ENCODE results near the gene RHBDF2.
A peak's percentile ranks its signal among the peaks of the same experiment; 100 is the strongest.

Gene RHBDF2

GRCh38 chr17:76421044-76421407 lies 80.2 kb downstream of the RHBDF2 start:
- H3K4me2 ChIP-seq (ENCODE audit: low read depth, low read length): peak overlapping the region; percentile 93; the same call in 1 of the 2 replicates
- H4K20me1 ChIP-seq (ENCODE audit: insufficient read depth, low read length): no peaks in the 10 kb centered on the region
- no peak overlapping the region for H3K4me3 ChIP-seq (ENCODE audit: low read length)
- H3K27me3 ChIP-seq (replicated peaks; ENCODE audit: insufficient read depth, low read length): no peaks in the 10 kb centered on the region
- no peaks in the 10 kb centered on the region for H3K9me2 ChIP-seq (replicated peaks; ENCODE audit: insufficient read depth, low read length)
- H3K27ac ChIP-seq (ENCODE audit: low read length): peak overlapping the region; percentile 77; the same call in 1 of the 2 replicates
- H3K9me3 ChIP-seq (replicated peaks; ENCODE audit: insufficient read depth, low read length): no peaks in the 10 kb centered on the region
- peaks cover 36% of the 10 kb centered on the region for H3K4me1 ChIP-seq (ENCODE audit: low read length)
- DNase-seq: no peak
- H3K36me3 ChIP-seq (replicated peaks; ENCODE audit: insufficient read depth, low read length): no peaks in the 10 kb centered on the region
- no peak overlapping the region for H2AFZ ChIP-seq (ENCODE audit: low read length)
- H3K79me2 ChIP-seq (ENCODE audit: low read length): peaks cover 68% of the 10 kb centered on the region
- H3F3A ChIP-seq (ENCODE audit: insufficient read depth, low read length): peaks cover 15% of the 10 kb centered on the region
- H3K9ac ChIP-seq (ENCODE audit: low read length): no peak overlapping the region
- TF ChIP-seq EZH2 (optimal IDR thresholded peaks at IDR 0.05; ENCODE audit: low read depth, low read length) (no peak), EZH2phosphoT487 (IDR thresholded peaks at IDR 0.05; ENCODE audit: low read length) (no peak), CTCF (IDR thresholded peaks at IDR 0.05; ENCODE audit: low read length) (no peak)

All from MM.1S (cell line).